ENCODE results near the gene PDK1. TPM values are rescaled to one million over a fixed set of nuclear protein-coding genes. Genes with fewer than 3 reads are reported as not detected.
"Not testable (repeated sequence)": the region's sequence is repeated elsewhere in the genome, so short reads cannot be mapped to it uniquely, and the experiment has no call there.

PDK1 gene
- total and polyA plus RNA-seq, 2 experiments from 2014 or later, result 25.6 to 42.0 TPM

- H3K9me3 Mint-ChIP-seq, result peaks cover 87% of the 10 kb centered on the region
- DNase-seq (ENCODE audit: low spot score) (no peak), ATAC-seq (no peak; the same call in 2 of the 3 replicates)
- H3K4me2 ChIP-seq, result no peak overlapping the region
- H3K36me3 ChIP-seq (ENCODE audit: insufficient read depth), result peaks cover 18% of the 10 kb centered on the region
- no peaks in the 10 kb centered on the region for H4K20me1 ChIP-seq (replicated peaks; ENCODE audit: insufficient read depth)
- no peaks in the 10 kb centered on the region for H3K79me2 ChIP-seq (replicated peaks; ENCODE audit: insufficient read depth)
- peaks cover 13% of the 10 kb centered on the region for H3K27me3 Mint-ChIP-seq (ENCODE audit: insufficient read depth, low read depth, poor library complexity)
- H3K27ac ChIP-seq (ENCODE audit: low read depth), result no peak overlapping the region
- no peaks in the 10 kb centered on the region for H3K27me3 ChIP-seq (ENCODE audit: insufficient read depth)
- no peak for TF ChIP-seq NANOG (IDR thresholded peaks at IDR 0.05; ENCODE audit: borderline replicate concordance)
- no peak for TF ChIP-seq EZH2phosphoT487 (IDR thresholded peaks at IDR 0.05; ENCODE audit: unreplicated experiment)
- TF ChIP-seq POLR2AphosphoS5 (IDR thresholded peaks at IDR 0.05; ENCODE audit: low read depth), result no peak
- TF ChIP-seq ZNF114 (CRISPR knock-in tag; IDR thresholded peaks at IDR 0.05), result no peak
- no peak for TF ChIP-seq STAT1 (IDR thresholded peaks at IDR 0.05; ENCODE audit: unreplicated experiment)
- TF ChIP-seq JUNB (IDR thresholded peaks at IDR 0.05; ENCODE audit: unreplicated experiment), result no peak
- TF ChIP-seq ZNF462 (CRISPR knock-in tag; IDR thresholded peaks at IDR 0.05), result no peak
- H3K4me3 Mint-ChIP-seq, result no peak overlapping the region
- H3K4me1 Mint-ChIP-seq, result no peaks in the 10 kb centered on the region; the same call in 2 of the 3 replicates
- H3K4me1 ChIP-seq (ENCODE audit: insufficient read depth), result 0 out of 2 replicates have a peak, but pooled peaks cover 6% of the 10 kb centered on the region
- no peaks in the 10 kb centered on the region; the same call in 1 of the 2 replicates for H3K9me2 ChIP-seq (ENCODE audit: insufficient read depth)
- H3K27ac Mint-ChIP-seq, result no peak overlapping the region
- no peaks in the 10 kb centered on the region for H3F3A ChIP-seq (replicated peaks; ENCODE audit: low read depth)
- no peak overlapping the region for H3K4me3 ChIP-seq
- H3K36me3 Mint-ChIP-seq (ENCODE audit: low read depth), result peaks cover 80% of the 10 kb centered on the region
- no peak overlapping the region for H2AFZ ChIP-seq
These were observed 20.8 kb upstream of the PDK1 start for GRCh38 chr2:172535119-172535518.

GRCh38 chr2:172537851-172538250, 18.0 kb upstream of the PDK1 start:
- not testable (repeated sequence) for ATAC-seq; H3F3A ChIP-seq (replicated peaks; ENCODE audit: low read depth); H4K20me1 ChIP-seq (replicated peaks; ENCODE audit: insufficient read depth); H3K9me2 ChIP-seq (ENCODE audit: insufficient read depth); H2AFZ ChIP-seq; H3K79me2 ChIP-seq (replicated peaks; ENCODE audit: insufficient read depth); H3K27me3 ChIP-seq (ENCODE audit: insufficient read depth); H3K27ac ChIP-seq (ENCODE audit: low read depth); H3K4me2 ChIP-seq; H3K4me3 ChIP-seq; H3K27ac Mint-ChIP-seq; DNase-seq (ENCODE audit: low spot score); H3K4me1 ChIP-seq (ENCODE audit: insufficient read depth); H3K4me3 Mint-ChIP-seq; H3K4me1 Mint-ChIP-seq
- Mint-ChIP-seq H3K36me3 (ENCODE audit: low read depth) (peaks cover 80% of the 10 kb centered on the region), H3K27me3 (ENCODE audit: insufficient read depth, low read depth, poor library complexity) (peaks cover 14% of the 10 kb centered on the region), H3K9me3 (peaks cover 91% of the 10 kb centered on the region)
- peaks cover 28% of the 10 kb centered on the region for H3K36me3 ChIP-seq (ENCODE audit: insufficient read depth)
